H7 (cell line): Measurements from ENCODE around the gene OSBPL3. TPM values are rescaled to one million over a fixed set of nuclear protein-coding genes. Genes with fewer than 3 reads are reported as not detected.

Experiments used
- DNase-seq: peaks from one replicate; pipeline ENCODE4 v3.0.0; 2012
- H3K27me3 ChIP-seq: 2 replicates; pipeline ENCODE4 v1.6.0; 2011; ENCODE audit warnings: mild to moderate bottlenecking, low read length; ENCODE audit not compliant: control insufficient read depth, insufficient read depth
- H3K36me3 ChIP-seq: replicated peaks from 2 replicates; pipeline ENCODE4 v1.5.1; 2011; ENCODE audit warnings: low read length; ENCODE audit not compliant: control insufficient read depth, insufficient read depth
- H3K4me3 ChIP-seq: 2 replicates; pipeline ENCODE4 v1.5.1; 2011; ENCODE audit warnings: low read depth, mild to moderate bottlenecking, control low read depth, low read length, moderate library complexity; ENCODE audit not compliant: insufficient read depth
- total RNA-seq: library from RNA; depleted of rRNA; stranded (reverse); fragments of >200 nt; shearing (Covaris generic); gene quantifications from 2 replicates; pipeline ENCODE4 v1.2.3, GENCODE V29; 2014

OSBPL3 gene
- total RNA-seq, 1 experiment from 2014 or later, result 8.8 TPM

GRCh38 chr7:24843821-24844434 lies 136.1 kb downstream of the OSBPL3 start:
- Histone ChIP-seq H3K4me3 (no peak overlapping the region), H3K36me3 (no peaks in the 10 kb centered on the region), H3K27me3 (no peaks in the 10 kb centered on the region)
- no peak for DNase-seq

- no peaks in the 10 kb centered on the region for H3K27me3 ChIP-seq
- H3K36me3 ChIP-seq, result no peaks in the 10 kb centered on the region
- H3K4me3 ChIP-seq, result no peak overlapping the region
- no peak for DNase-seq
Observed at GRCh38 chr7:24842449-24843241, 137.3 kb downstream of the OSBPL3 start.

GRCh38 chr7:24842029-24842428 lies 137.9 kb downstream of the OSBPL3 start:
- no peak for DNase-seq
- Histone ChIP-seq H3K27me3 (no peaks in the 10 kb centered on the region), H3K36me3 (no peaks in the 10 kb centered on the region), H3K4me3 (no peak overlapping the region)

DNA sequence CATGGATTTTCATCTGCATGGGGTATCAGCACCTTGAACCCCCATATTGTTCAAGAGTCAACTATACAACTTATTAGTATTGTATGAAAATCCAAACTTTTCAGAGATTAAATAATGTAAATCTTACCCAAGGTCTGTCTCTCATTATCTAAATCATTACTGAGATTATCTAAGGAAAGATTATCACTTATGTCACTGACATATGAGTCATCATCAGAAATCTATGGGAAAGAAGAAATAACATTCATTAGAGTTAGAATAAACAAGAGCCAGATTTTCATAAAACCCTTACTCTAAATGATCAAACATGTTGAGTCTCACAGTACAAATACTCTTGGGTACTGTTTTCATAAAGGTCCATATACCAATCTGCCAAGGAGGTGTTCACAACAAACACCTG lies 139.4 kb downstream of the OSBPL3 start:
- Histone ChIP-seq H3K36me3 (no peaks in the 10 kb centered on the region), H3K4me3 (no peak overlapping the region), H3K27me3 (no peaks in the 10 kb centered on the region)
- no peak for DNase-seq

- no peak for DNase-seq
- Histone ChIP-seq H3K27me3 (no peaks in the 10 kb centered on the region), H3K36me3 (0 out of 2 replicates have a peak, but pooled peaks cover 1% of the 10 kb centered on the region)
Observed at GRCh38 chr7:24836084-24836483, 143.9 kb downstream of the OSBPL3 start.

DNA sequence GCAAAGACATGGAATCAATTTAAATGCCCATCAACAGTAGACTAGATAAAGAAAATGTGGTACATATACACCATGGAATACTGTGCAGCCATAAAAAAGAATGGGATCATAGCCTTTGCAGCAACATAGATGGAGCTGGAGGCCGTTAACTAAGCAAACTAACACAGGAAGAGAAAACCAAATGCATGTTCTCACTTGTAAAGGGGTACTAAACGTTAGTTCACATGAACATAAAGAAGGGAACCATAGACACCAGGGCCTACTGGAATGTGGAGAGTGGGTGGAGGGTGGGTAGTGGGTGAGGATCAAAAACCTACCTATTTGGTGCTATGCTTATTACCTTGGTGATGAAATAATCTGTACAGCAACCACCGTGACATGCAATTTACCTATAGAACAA lies 144.3 kb downstream of the OSBPL3 start:
- Histone ChIP-seq H3K36me3 (0 out of 2 replicates have a peak, but pooled peaks cover 1% of the 10 kb centered on the region), H3K4me3 (no peak overlapping the region), H3K27me3 (no peaks in the 10 kb centered on the region)
- DNase-seq, result no peak

More at GRCh38 chr7:24836084-24836483, 143.9 kb downstream of the OSBPL3 start:
- H3K4me3 ChIP-seq, result no peak overlapping the region

- no peak for DNase-seq
- 0 out of 2 replicates have a peak, but pooled peaks cover 1% of the 10 kb centered on the region for H3K36me3 ChIP-seq
- H3K27me3 ChIP-seq, result no peaks in the 10 kb centered on the region
- no peak overlapping the region for H3K4me3 ChIP-seq
Observed at GRCh38 chr7:24834128-24834798, 145.7 kb downstream of the OSBPL3 start.

- no peak for DNase-seq
- Histone ChIP-seq H3K4me3 (no peak overlapping the region), H3K36me3 (0 out of 2 replicates have a peak, but pooled peaks cover 1% of the 10 kb centered on the region), H3K27me3 (no peaks in the 10 kb centered on the region)
Observed at GRCh38 chr7:24833549-24833948, 146.4 kb downstream of the OSBPL3 start.

- Histone ChIP-seq H3K4me3 (no peak overlapping the region), H3K36me3 (0 out of 2 replicates have a peak, but pooled peaks cover 1% of the 10 kb centered on the region), H3K27me3 (no peaks in the 10 kb centered on the region)
- no peak for DNase-seq
Observed at GRCh38 chr7:24831240-24831639, 148.7 kb downstream of the OSBPL3 start.

DNA sequence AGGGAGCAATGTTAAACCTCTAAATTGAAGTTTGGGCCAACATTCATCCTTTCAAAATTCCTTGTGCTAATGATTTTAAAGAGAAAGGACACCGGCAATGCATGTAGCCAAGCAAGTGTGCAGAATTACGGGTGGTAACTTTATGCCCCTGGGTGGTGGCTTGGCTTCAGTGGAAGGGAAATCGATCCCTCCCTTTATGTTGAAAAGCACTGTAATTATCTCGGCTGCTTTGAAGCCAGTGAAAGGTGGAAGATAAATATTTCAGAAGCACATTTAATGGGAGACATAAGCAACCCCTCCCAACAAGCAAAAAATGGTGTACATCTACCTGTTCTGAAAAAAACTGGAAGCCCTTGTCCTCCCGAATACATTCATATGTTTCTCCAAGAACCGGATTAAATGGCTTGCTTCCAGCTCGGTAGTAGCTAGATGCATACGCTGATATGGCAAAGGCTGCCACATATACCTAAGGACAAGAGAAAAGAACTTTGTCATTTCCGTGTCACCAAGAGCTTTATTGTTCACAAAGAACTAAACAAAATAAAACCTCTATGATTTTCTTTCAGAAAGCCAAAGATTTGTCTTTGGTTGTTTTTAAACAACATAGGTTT lies 149.4 kb downstream of the OSBPL3 start:
- Histone ChIP-seq H3K27me3 (no peaks in the 10 kb centered on the region), H3K36me3 (0 out of 2 replicates have a peak, but pooled peaks cover 1% of the 10 kb centered on the region), H3K4me3 (no peak overlapping the region)
- no peak for DNase-seq

DNA sequence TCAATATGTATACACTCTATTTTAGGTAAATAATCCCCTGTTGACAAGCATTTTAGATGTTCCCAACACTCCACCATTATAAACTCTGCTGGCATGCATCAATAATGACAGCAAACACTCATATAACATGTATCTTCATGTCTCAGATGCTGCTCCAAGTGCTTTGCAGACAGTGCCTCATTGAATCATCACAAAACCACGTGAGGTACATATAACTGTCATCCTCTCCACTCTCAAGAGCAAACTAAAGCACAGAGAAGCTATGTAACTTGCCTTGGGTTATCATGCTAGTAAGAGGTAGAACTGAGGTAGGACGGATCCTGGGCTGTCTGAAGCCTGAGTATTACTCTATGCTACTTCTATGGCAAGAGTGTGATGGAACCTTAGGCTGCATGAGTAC lies 150.2 kb downstream of the OSBPL3 start:
- DNase-seq, result no peak
- H3K27me3 ChIP-seq, result no peaks in the 10 kb centered on the region
- no peak overlapping the region for H3K4me3 ChIP-seq
- H3K36me3 ChIP-seq, result 0 out of 2 replicates have a peak, but pooled peaks cover 1% of the 10 kb centered on the region

DNA sequence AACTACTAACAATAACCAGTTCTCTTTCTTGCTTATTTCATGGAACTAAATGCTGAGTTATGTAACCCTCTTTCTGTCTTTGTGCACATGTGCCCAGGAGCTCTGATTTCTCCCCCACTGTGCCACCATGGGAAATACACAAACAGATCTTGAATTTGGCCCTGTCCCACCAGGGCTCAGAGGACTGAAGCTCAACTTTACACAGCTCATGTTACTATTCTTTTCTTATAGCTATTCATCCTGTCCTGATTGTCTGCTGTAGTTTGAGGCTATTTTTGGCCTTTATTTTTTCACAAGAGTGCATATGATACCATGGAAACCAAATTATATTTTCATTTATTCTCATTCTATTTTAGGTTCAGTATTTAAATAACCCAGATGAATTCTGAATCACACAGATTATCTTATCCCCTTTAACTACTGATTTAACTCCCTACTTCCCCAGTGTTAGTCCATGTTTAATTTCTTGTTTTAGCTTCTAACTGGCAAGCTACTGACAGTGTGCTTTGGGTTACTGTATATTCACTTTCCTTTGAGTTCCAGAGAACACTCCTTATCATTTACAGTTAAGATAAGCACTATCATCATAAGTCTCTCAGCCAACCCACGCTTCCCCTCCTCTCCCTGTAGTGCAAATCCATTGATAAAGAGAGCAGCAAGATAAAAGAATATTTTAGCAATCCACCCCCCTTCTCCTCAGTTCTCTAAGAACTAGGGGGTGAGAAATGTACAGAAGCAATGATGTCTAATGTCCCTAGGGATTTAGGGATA lies 150.9 kb downstream of the OSBPL3 start:
- Histone ChIP-seq H3K27me3 (no peaks in the 10 kb centered on the region), H3K4me3 (no peak overlapping the region), H3K36me3 (0 out of 2 replicates have a peak, but pooled peaks cover 1% of the 10 kb centered on the region)
- DNase-seq, result no peak

DNA sequence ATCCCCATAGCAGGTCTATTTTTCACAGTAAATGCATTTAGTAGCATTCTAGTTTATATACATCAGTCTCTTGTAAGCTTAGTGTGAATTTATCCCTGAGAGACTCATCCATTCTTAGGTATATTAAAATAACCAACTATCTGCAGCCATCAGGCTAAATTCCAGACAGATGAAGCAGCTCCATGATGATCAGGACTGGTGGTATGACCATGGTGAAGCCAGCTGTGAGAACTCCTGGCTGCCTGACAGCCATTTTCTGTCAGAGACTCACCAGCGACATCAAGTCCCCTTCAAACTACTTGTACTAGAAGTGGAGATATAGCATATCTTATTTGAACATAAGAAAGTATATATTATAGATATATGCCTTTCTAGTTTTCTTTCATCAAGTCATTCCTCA lies 152.4 kb downstream of the OSBPL3 start:
- H3K27me3 ChIP-seq, result no peaks in the 10 kb centered on the region
- no peak overlapping the region for H3K4me3 ChIP-seq
- 0 out of 2 replicates have a peak, but pooled peaks cover under 1% of the 10 kb centered on the region for H3K36me3 ChIP-seq
- DNase-seq, result no peak

- Histone ChIP-seq H3K4me3 (no peak overlapping the region), H3K36me3 (no peaks in the 10 kb centered on the region), H3K27me3 (no peaks in the 10 kb centered on the region)
- no peak for DNase-seq
Observed at GRCh38 chr7:24827027-24827426, 153.0 kb downstream of the OSBPL3 start.
